K562 (cell line): ENCODE data around the gene C3orf80. TPM values are rescaled to one million over a fixed set of nuclear protein-coding genes. Genes with fewer than 3 reads are reported as not detected.

Source experiments
- ATAC-seq: fragments of 200-7000 bp; cut with Tn5 transposase; 3 replicates; pipeline ENCODE4 v1.9.1; 2020; ENCODE audit warnings: moderate library complexity
- BruUV-seq: library from RNA; stranded (reverse); fragments of 400-500 nt; replicated peaks from 2 replicates; lab custom pipeline; 2021; lab: Mats Ljungman, UMichigan
- CTCF ChIA-PET: fragments of 300-600 bp; formaldehyde crosslinking; extraction: SDS; loops from one replicate; lab custom pipeline; 2021; ENCODE audit warnings: low intra/inter-chr PET ratio; lab: Yijun Ruan, JAX
- POLR2A ChIA-PET: fragments of 300-600, 350-650 bp; sonication (Branson Sonifier 250); formaldehyde crosslinking; extraction: SDS; loops from one replicate; lab custom pipeline; 2021; ENCODE audit warnings: antibody characterized with exemption, inconsistent platforms; lab: Yijun Ruan, JAX
- DNase-seq, 4 experiments: peaks; one replicate each; pipeline versions ENCODE4 v3.0.0 to v3.0.0-alpha.2; 2011 to 2018; ENCODE audit warnings: low spot score in 3 of 4, mixed read lengths in 3 of 4; ENCODE audit errors: extremely low read depth in 1 of 4
- FAIRE-seq: peaks from 2 replicates; lab custom pipeline; 2011; peaks lifted over from hg19 to GRCh38; lab: Jason Lieb, UNC
- H2AFZ ChIP-seq: 2 replicates; pipeline ENCODE4 v1.6.0; 2011; ENCODE audit warnings: low read depth, low read length, control low read depth, inconsistent platforms
- H3K27ac ChIP-seq: fragments of 200-600 bp; 3 replicates; pipeline ENCODE4 v1.8.0; 2011; ENCODE audit warnings: low read depth, mild to moderate bottlenecking, control low read depth, inconsistent platforms, low read length, moderate library complexity, mixed read lengths; ENCODE audit errors: extremely low read depth
- H3K27me3 ChIP-seq, 2 experiments: fragments of 300-600 bp in 1 of 2; 2 replicates in 1 of 2; 3 replicates in 1 of 2; pipeline versions ENCODE4 v1.6.0 to v1.8.0; 2011; ENCODE audit warnings: inconsistent platforms in 2 of 2, low read length in 2 of 2, mild to moderate bottlenecking in 1 of 2, mixed read lengths in 1 of 2, moderate library complexity in 1 of 2; ENCODE audit not compliant: control insufficient read depth in 2 of 2, insufficient read depth in 2 of 2
- H3K36me3 ChIP-seq: fragments of 300-600 bp; 3 replicates; pipeline ENCODE4 v1.8.0; 2011; ENCODE audit warnings: mild to moderate bottlenecking, low read length, inconsistent platforms; ENCODE audit not compliant: control insufficient read depth, insufficient read depth
- H3K4me1 ChIP-seq, 2 experiments: fragments of 200-600 bp in 1 of 2; replicated peaks in 1 of 2; 2 replicates in 1 of 2; 3 replicates in 1 of 2; pipeline versions ENCODE4 v1.5.1 to v1.8.0; 2011; ENCODE audit warnings: inconsistent platforms in 2 of 2, low read length in 2 of 2, mild to moderate bottlenecking in 1 of 2, mixed read lengths in 1 of 2, moderate library complexity in 1 of 2; ENCODE audit not compliant: control insufficient read depth in 2 of 2, insufficient read depth in 2 of 2
- H3K4me2 ChIP-seq: 2 replicates; pipeline ENCODE4 v1.6.1; 2011; ENCODE audit warnings: low read length, control low read depth, inconsistent platforms, mixed read lengths; ENCODE audit not compliant: insufficient read depth
- H3K4me3 ChIP-seq: fragments of 200-600 bp; sonication (generic), shearing (Covaris generic); 2 replicates; pipeline ENCODE4 v1.5.1; 2016; ENCODE audit warnings: control low read depth, inconsistent platforms
- H3K79me2 ChIP-seq: fragments of 200-600 bp; 3 replicates; pipeline ENCODE4 v1.8.0; 2011; ENCODE audit warnings: low read length, inconsistent platforms; ENCODE audit not compliant: control insufficient read depth, insufficient read depth
- H3K9ac ChIP-seq, 2 experiments: 2 replicates each; pipeline versions ENCODE4 v1.6.0 to v1.6.1; 2011; ENCODE audit warnings: low read depth in 2 of 2, low read length in 2 of 2, control low read depth in 1 of 2, inconsistent platforms in 1 of 2, mild to moderate bottlenecking in 1 of 2, mixed read lengths in 1 of 2; ENCODE audit not compliant: insufficient read depth in 1 of 2
- H3K9me1 ChIP-seq: one replicate; pipeline ENCODE4 v1.6.0; 2011; ENCODE audit warnings: inconsistent platforms, mild to moderate bottlenecking, low read length, moderate library complexity; ENCODE audit not compliant: control insufficient read depth, insufficient read depth
- H3K9me3 ChIP-seq: replicated peaks from 2 replicates; pipeline ENCODE4 v1.5.1; 2011; ENCODE audit warnings: low read depth, low read length, inconsistent platforms; ENCODE audit not compliant: control insufficient read depth, insufficient read depth
- H4K20me1 ChIP-seq: replicated peaks from 2 replicates; pipeline ENCODE4 v1.6.1; 2011; ENCODE audit warnings: low read length, inconsistent platforms, mixed read lengths; ENCODE audit not compliant: control insufficient read depth, insufficient read depth
- ARID2 ChIP-seq: fragments of 450-650 bp; IDR thresholded peaks from 2 replicates; pipeline ENCODE4 v1.6.1; 2017; ENCODE audit warnings: antibody characterized with exemption, mild to moderate bottlenecking
- MCM5 ChIP-seq: fragments of 450-650 bp; IDR thresholded peaks from 2 replicates; pipeline ENCODE4 v1.6.1; 2016; ENCODE audit warnings: low read depth
- MEF2A ChIP-seq: IDR thresholded peaks from 2 replicates; pipeline ENCODE4 v1.6.1; 2011; ENCODE audit warnings: low read depth, mild to moderate bottlenecking, low read length, moderate library complexity; ENCODE audit not compliant: control insufficient read depth
- POLR3G ChIP-seq: IDR thresholded peaks from 2 replicates; pipeline ENCODE4 v1.6.1; 2011; ENCODE audit not compliant: insufficient read length, insufficient replicate concordance; ENCODE audit errors: extremely low read depth
- SAP30 ChIP-seq: fragments of 200-600 bp; sonication (generic); IDR thresholded peaks from 2 replicates; pipeline ENCODE4 v1.6.1; 2012; ENCODE audit warnings: borderline replicate concordance, low read depth, mild to moderate bottlenecking, moderate library complexity, low read length, control low read depth, inconsistent platforms; ENCODE audit not compliant: insufficient read depth, poor library complexity, severe bottlenecking
- ZBTB33 ChIP-seq: sonication (generic); formaldehyde crosslinking; IDR thresholded peaks from 2 replicates; pipeline ENCODE4 v1.8.1; 2023; ENCODE audit warnings: mild to moderate bottlenecking, missing genetic modification reagents
- ZBTB8A ChIP-seq: fragments of 450-650 bp; IDR thresholded peaks from 2 replicates; pipeline ENCODE4 v1.6.1; 2018; ENCODE audit warnings: mild to moderate bottlenecking, moderate library complexity; ENCODE audit not compliant: partially characterized antibody
- ZNF232 ChIP-seq: sonication (generic); formaldehyde crosslinking; IDR thresholded peaks from 2 replicates; pipeline ENCODE4 v1.8.0; 2022; ENCODE audit warnings: mild to moderate bottlenecking, missing genetic modification reagents
- ZNF431 ChIP-seq: sonication (generic); formaldehyde crosslinking; IDR thresholded peaks from 2 replicates; pipeline ENCODE4 v1.8.0; 2022; ENCODE audit warnings: mild to moderate bottlenecking, missing genetic modification reagents
- WGBS: fragments of 100-300 bp; shearing (Covaris generic); methylation state at CpG from one replicate; pipeline ENCODE4 v1.1.6; 2016; ENCODE audit warnings: low coverage, mixed read lengths; ENCODE audit not compliant: insufficient coverage; ENCODE audit errors: missing lambda C conversion rate; 5-methylcytosine and 5-hydroxymethylcytosine counted together
- in situ Hi-C: fragments of 300-500 bp; cut with MboI; formaldehyde crosslinking; loops from 4 replicates; pipeline ENCODE4 v1.15.0; 2018; ENCODE audit warnings: inconsistent platforms, mixed read lengths
- intact Hi-C: fragments of 100-400 bp; cut with micrococcal nuclease; formaldehyde crosslinking; loops from 2 replicates; pipeline ENCODE4 v1.14.2; 2022
- polyA plus RNA-seq, 8 experiments: library from polyadenylated mRNA; depleted of rRNA in 4 of 8; stranded (reverse) in 5 of 8; unstranded in 3 of 8; fragments of >200 nt; fragmentation: Nextera tagmentation in 2 of 8; fragmentation: Illumina TruSeq in 1 of 8; extraction: Ambion mirVana in 2 of 8; extraction: Trizol in 1 of 8; gene quantifications; 2 replicates each; pipeline versions ENCODE4 v1.2.1 to v1.2.3, GENCODE V29; 2011 to 2014; ENCODE audit warnings: inconsistent platforms in 1 of 8, missing spikeins in 1 of 8
- total RNA-seq, 7 experiments: library from RNA; depleted of rRNA in 6 of 7; stranded (reverse); fragments of >200 nt in 6 of 7; fragmentation: Illumina TruSeq in 2 of 7; extraction: Trizol in 2 of 7; gene quantifications; 2 replicates each; pipeline versions ENCODE4 v1.2.1 to v1.2.3, GENCODE V29; 2011 to 2021; ENCODE audit warnings: low replicate concordance in 1 of 7

Gene C3orf80
- total and polyA plus RNA-seq, 9 of the 15 experiments (the other 6 are each of a cell fraction or from before 2014, with no cell fraction given), result 0.03 to 0.75 (median 0.07) TPM

- FAIRE-seq (no peak), ATAC-seq (no peak), DNase-seq (no peak)
- Histone ChIP-seq H3K27me3 (0 out of 5 replicates have a peak, but pooled peaks cover 0 to 2% of the 10 kb centered on the region in 2 experiments), H3K79me2 (no peaks in the 10 kb centered on the region), H2AFZ (no peak overlapping the region), H3K36me3 (no peaks in the 10 kb centered on the region), H3K4me1 (no peaks in the 10 kb centered on the region; a peak in 1 of 5 replicates), H3K9me1 (no peaks in the 10 kb centered on the region), H4K20me1 (no peaks in the 10 kb centered on the region), H3K9ac (no peak overlapping the region), H3K4me2 (no peak overlapping the region), H3K4me3 (no peak overlapping the region), H3K9me3 (no peaks in the 10 kb centered on the region), H3K27ac (no peak overlapping the region)
- no peak for TF ChIP-seq POLR3G
- no peak for TF ChIP-seq ARID2
- no peak for TF ChIP-seq ZBTB33 (CRISPR knock-in tag)
- no peak for TF ChIP-seq MCM5
- no peak for TF ChIP-seq ZBTB8A
- TF ChIP-seq SAP30, result no peak
- no peak for TF ChIP-seq MEF2A
- TF ChIP-seq ZNF431, result no peak
- no peak for TF ChIP-seq ZNF232 (CRISPR knock-in tag)
- POLR2A ChIA-PET, result no interaction called here
- CTCF ChIA-PET, result interaction anchor here (0.6 kb wide), 1 partner anchor 9 kb away, joined by 3 read pairs; no protein-coding TSS in a partner anchor
- 0% methylated on average over 3 of the region's 3 CpGs for WGBS
- BruUV-seq, result no TSS peak
- in situ Hi-C loops (no loop called here), intact Hi-C loops (no loop called here)
Measured at GRCh38 chr3:160232014-160232413, 6.8 kb downstream of the C3orf80 start.
